Neural progenitor cell (in vitro differentiated cells): ENCODE measurements around the gene KCNC4.

Source experiments
- CTCF ChIP-seq: fragments of 200-600 bp; sonication (generic); IDR thresholded peaks from 2 replicates; pipeline ENCODE4 v1.5.1; 2017; ENCODE audit warnings: antibody characterized with exemption, mild to moderate bottlenecking
- EZH2phosphoT487 ChIP-seq: fragments of 200-600 bp; sonication (generic); IDR thresholded peaks from 2 replicates; pipeline ENCODE4 v1.6.1; 2017; ENCODE audit warnings: antibody characterized with exemption

GRCh38 chr1:110184446-110184845, 25.7 kb upstream of the KCNC4 start:
- TF ChIP-seq CTCF (no peak), EZH2phosphoT487 (no peak)
